MCF 10A (cell line): ENCODE results near the gene EFCAB14. TPM values are rescaled to one million over a fixed set of nuclear protein-coding genes. Genes with fewer than 3 reads are reported as not detected.

Experiments
- BruUV-seq: library from RNA; stranded (reverse); fragments of 400-500 nt; replicated peaks from 2 replicates; lab custom pipeline; 2021; lab: Mats Ljungman, UMichigan
- CTCF ChIA-PET: fragments of 300-600 bp; sonication (Branson Sonifier 250); formaldehyde crosslinking; extraction: SDS; loops from one replicate; lab custom pipeline; 2021; ENCODE audit warnings: antibody characterized with exemption, inconsistent platforms; lab: Yijun Ruan, JAX
- POLR2A ChIA-PET: fragments of 300-600, 350-650 bp; sonication (Branson Sonifier 250); formaldehyde crosslinking; extraction: SDS; loops from one replicate; lab custom pipeline; 2020; ENCODE audit warnings: antibody characterized with exemption, inconsistent platforms; lab: Yijun Ruan, JAX
- DNase-seq: peaks from one replicate; pipeline ENCODE4 v3.0.0-alpha.2; 2018; ENCODE audit not compliant: unreplicated experiment
- H3K27ac Mint-ChIP-seq: one replicate; pipeline ENCODE4 v1.8.0; 2022; ENCODE audit warnings: mild to moderate bottlenecking, low read depth, mixed read lengths; ENCODE audit not compliant: unreplicated experiment
- H3K27me3 Mint-ChIP-seq: one replicate; pipeline ENCODE4 v1.8.0; 2022; ENCODE audit warnings: mixed read lengths; ENCODE audit not compliant: insufficient read depth, unreplicated experiment
- H3K36me3 Mint-ChIP-seq: one replicate; pipeline ENCODE4 v1.8.0; 2022; ENCODE audit warnings: mild to moderate bottlenecking, moderate library complexity, mixed read lengths; ENCODE audit not compliant: insufficient read depth, unreplicated experiment
- H3K4me1 Mint-ChIP-seq: one replicate; pipeline ENCODE4 v1.8.0; 2022; ENCODE audit warnings: mixed read lengths; ENCODE audit not compliant: insufficient read depth, unreplicated experiment
- H3K4me3 Mint-ChIP-seq: one replicate; pipeline ENCODE4 v1.8.0; 2022; ENCODE audit warnings: mild to moderate bottlenecking, moderate library complexity, mixed read lengths; ENCODE audit not compliant: unreplicated experiment
- H3K9me3 Mint-ChIP-seq: one replicate; pipeline ENCODE4 v1.8.0; 2022; ENCODE audit warnings: mixed read lengths; ENCODE audit not compliant: unreplicated experiment
- CTCF ChIP-seq: fragments of 200-600 bp; IDR thresholded peaks from one replicate; pipeline ENCODE4 v1.8.0; 2022; ENCODE audit warnings: antibody characterized with exemption, mild to moderate bottlenecking; ENCODE audit not compliant: unreplicated experiment
- intact Hi-C: fragments of 100-400 bp; cut with micrococcal nuclease; formaldehyde crosslinking; loops from 2 replicates; pipeline ENCODE4 v1.14.1; 2022
- total RNA-seq: library from RNA; stranded (reverse); gene quantifications from 2 replicates; pipeline ENCODE4 v1.2.3, GENCODE V29; 2022

The EFCAB14 gene
- total RNA-seq, 1 experiment from 2014 or later = 33.9 TPM

- Mint-ChIP-seq H3K36me3 (peaks cover 89% of the 10 kb centered on the region), H3K4me1 (no peaks in the 10 kb centered on the region), H3K9me3 (no peaks in the 10 kb centered on the region), H3K4me3 (no peak overlapping the region), H3K27ac (no peak overlapping the region), H3K27me3 (no peaks in the 10 kb centered on the region)
- BruUV-seq = no TSS peak
- intact Hi-C loops = no loop called here
- no peak for TF ChIP-seq CTCF
- ChIA-PET CTCF (interaction anchor here (0.6 to 1.2 kb wide), 3 partner anchors 8 to 86 kb away, joined by 3 to 6 read pairs (median 3); no protein-coding TSS in a partner anchor), POLR2A (interaction anchor here (0.9 to 1.2 kb wide), 2 partner anchors 14 to 37 kb away, joined by 3 read pairs; partner anchors contain the start of gene EFCAB14)
- no peak for DNase-seq
Measured at GRCh38 chr1:46681333-46682034, 37.4 kb downstream of the EFCAB14 start.

GRCh38 chr1:46679789-46680573 lies 38.9 kb downstream of the EFCAB14 start:
- TF ChIP-seq CTCF = no peak
- no peaks in the 10 kb centered on the region for H3K9me3 Mint-ChIP-seq
- no peak for DNase-seq
- ChIA-PET POLR2A (no interaction called here), CTCF (interaction anchor here (0.6 kb wide), 1 partner anchor 103 kb away, joined by 3 read pairs; no protein-coding TSS in a partner anchor)
- H3K4me1 Mint-ChIP-seq = no peaks in the 10 kb centered on the region
- H3K4me3 Mint-ChIP-seq = no peak overlapping the region
- peaks cover 82% of the 10 kb centered on the region for H3K36me3 Mint-ChIP-seq
- peak overlapping the region; percentile 9 for H3K27ac Mint-ChIP-seq
- intact Hi-C loops = no loop called here
- H3K27me3 Mint-ChIP-seq = no peaks in the 10 kb centered on the region
- no TSS peak for BruUV-seq

DNA sequence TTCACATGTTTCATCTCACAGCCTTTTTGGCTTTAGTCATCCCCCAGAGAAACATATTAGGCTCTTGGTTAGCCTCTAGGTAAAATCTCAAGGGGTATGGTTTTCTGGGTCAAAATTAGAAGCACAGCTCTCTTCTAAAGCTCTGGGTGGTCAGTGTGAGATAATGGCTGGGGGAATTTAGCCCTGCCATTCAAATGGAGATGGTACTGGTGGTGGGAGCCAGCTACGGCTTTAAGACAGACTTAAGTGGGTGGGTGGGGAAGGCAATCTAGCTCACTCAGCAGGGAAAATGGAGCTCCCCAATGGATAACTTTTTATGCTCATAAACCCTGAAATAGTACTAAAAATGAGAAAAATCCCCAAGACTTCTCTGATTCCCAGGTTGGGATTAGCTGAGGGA lies 41.6 kb downstream of the EFCAB14 start:
- H3K4me1 Mint-ChIP-seq = no peaks in the 10 kb centered on the region
- H3K4me3 Mint-ChIP-seq = no peak overlapping the region
- no peak for DNase-seq
- POLR2A ChIA-PET = interaction anchor here (0.6 to 1.8 kb wide), 5 partner anchors 9 to 653 kb away, joined by 3 to 12 read pairs (median 3); partner anchors contain the start of genes ATPAF1 and MOB3C
- no peak for TF ChIP-seq CTCF
- no peaks in the 10 kb centered on the region for H3K27me3 Mint-ChIP-seq
- H3K9me3 Mint-ChIP-seq = no peaks in the 10 kb centered on the region
- intact Hi-C loops = no loop called here
- BruUV-seq = no TSS peak
- CTCF ChIA-PET = interaction anchor here (0.6 to 1.4 kb wide), 5 partner anchors 9 to 588 kb away, joined by 3 to 9 read pairs (median 4); partner anchors contain the start of gene ATPAF1
- peaks cover 61% of the 10 kb centered on the region for H3K36me3 Mint-ChIP-seq
- no peak overlapping the region for H3K27ac Mint-ChIP-seq

DNA sequence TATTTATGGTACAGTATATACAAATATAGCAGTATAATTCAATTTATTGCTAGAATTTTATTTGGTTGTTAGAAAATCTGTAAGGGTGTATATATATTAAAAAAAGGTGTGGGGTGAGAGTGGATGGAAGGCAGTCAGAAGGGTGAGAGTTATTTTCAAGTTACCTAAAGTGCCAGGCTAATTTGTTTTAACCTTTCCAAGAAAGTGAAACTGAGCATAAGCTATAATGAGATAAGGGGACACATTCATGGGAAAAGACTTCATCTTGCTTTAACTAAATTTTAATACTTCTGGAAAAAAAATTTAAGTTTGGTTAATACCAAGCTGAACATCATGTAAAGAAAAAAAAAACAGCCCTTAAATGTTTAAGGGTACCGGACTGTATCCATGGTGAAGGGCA lies 42.4 kb downstream of the EFCAB14 start:
- Mint-ChIP-seq H3K9me3 (no peaks in the 10 kb centered on the region), H3K36me3 (peaks cover 53% of the 10 kb centered on the region), H3K4me1 (no peaks in the 10 kb centered on the region), H3K27me3 (no peaks in the 10 kb centered on the region), H3K27ac (no peak overlapping the region), H3K4me3 (no peak overlapping the region)
- TF ChIP-seq CTCF = no peak
- no TSS peak for BruUV-seq
- no peak for DNase-seq
- ChIA-PET CTCF (interaction anchor here (1.1 kb wide), 1 partner anchor 11 kb away, joined by 3 read pairs; no protein-coding TSS in a partner anchor), POLR2A (interaction anchor here (1.2 to 1.8 kb wide), 3 partner anchors 8 to 72 kb away, joined by 3 to 12 read pairs (median 3); partner anchors contain the start of genes ATPAF1 and MKNK1)
- intact Hi-C loops = no loop called here
